Loucy (cell line): ENCODE results near the gene LINC01488.

ENCODE experiments used
- H2AFZ ChIP-seq: fragments of 200-600 bp; sonication (generic); 2 replicates; pipeline ENCODE4 v1.6.0; 2016; ENCODE audit warnings: antibody characterized with exemption, mild to moderate bottlenecking, low read length, moderate library complexity
- H3F3A ChIP-seq: fragments of 200-600 bp; 2 replicates; pipeline ENCODE4 v1.6.0; 2016; ENCODE audit warnings: antibody characterized with exemption, low read depth, mild to moderate bottlenecking
- H3K27me3 ChIP-seq: fragments of 200-600 bp; sonication (generic); 2 replicates; pipeline ENCODE4 v1.6.1; 2014; ENCODE audit warnings: low read length, mild to moderate bottlenecking; ENCODE audit not compliant: insufficient read depth, poor library complexity, severe bottlenecking
- H3K36me3 ChIP-seq: fragments of 200-600 bp; sonication (generic); 2 replicates; pipeline ENCODE4 v1.6.1; 2016; ENCODE audit warnings: low read length; ENCODE audit not compliant: insufficient read depth
- H3K4me1 ChIP-seq: fragments of 200-600 bp; sonication (generic); 2 replicates; pipeline ENCODE4 v1.5.1; 2014; ENCODE audit warnings: low read length, mild to moderate bottlenecking; ENCODE audit not compliant: insufficient read depth, poor library complexity, severe bottlenecking
- H3K4me2 ChIP-seq: fragments of 200-600 bp; sonication (generic); 2 replicates; pipeline ENCODE4 v1.6.0; 2014; ENCODE audit warnings: antibody characterized with exemption, low read length, low read depth, mild to moderate bottlenecking; ENCODE audit not compliant: poor library complexity, severe bottlenecking
- H3K4me3 ChIP-seq: fragments of 200-600 bp; sonication (generic); 2 replicates; pipeline ENCODE4 v1.5.1; 2014; ENCODE audit warnings: low read length, mild to moderate bottlenecking, mixed read lengths; ENCODE audit not compliant: poor library complexity, severe bottlenecking
- H3K79me2 ChIP-seq: fragments of 200-600 bp; sonication (generic); 2 replicates; pipeline ENCODE4 v1.6.1; 2014; ENCODE audit warnings: low read length; ENCODE audit not compliant: insufficient read depth
- H3K9ac ChIP-seq: fragments of 200-600 bp; sonication (generic); 2 replicates; pipeline ENCODE4 v1.6.0; 2014; ENCODE audit warnings: mild to moderate bottlenecking, low read depth, low read length, moderate library complexity; ENCODE audit not compliant: poor library complexity, severe bottlenecking
- H3K9me2 ChIP-seq: fragments of 200-600 bp; sonication (generic); replicated peaks from 2 replicates; pipeline ENCODE4 v1.6.1; 2016; ENCODE audit warnings: low read depth, low read length, mixed read lengths
- H3K9me3 ChIP-seq: fragments of 200-600 bp; sonication (generic); 2 replicates; pipeline ENCODE4 v1.6.1; 2014; ENCODE audit warnings: mild to moderate bottlenecking, antibody characterized with exemption, low read length, low read depth; ENCODE audit not compliant: insufficient read depth
- H4K20me1 ChIP-seq: fragments of 200-600 bp; sonication (generic); 2 replicates; pipeline ENCODE4 v1.6.0; 2014; ENCODE audit warnings: antibody characterized with exemption, low read length, mild to moderate bottlenecking; ENCODE audit not compliant: insufficient read depth, poor library complexity, severe bottlenecking
- EZH2phosphoT487 ChIP-seq: fragments of 200-600 bp; IDR thresholded peaks from 2 replicates; pipeline ENCODE4 v1.6.1; 2018; ENCODE audit warnings: antibody characterized with exemption, mild to moderate bottlenecking, moderate library complexity, borderline replicate concordance
- TF ChIP-seq, protein P1 (sequence below): fragments of 200-600 bp; sonication (generic); conservative IDR thresholded peaks from 2 replicates; pipeline ENCODE4 v1.5.1; 2014; ENCODE audit warnings: mild to moderate bottlenecking, antibody characterized with exemption, low read length

LINC01488 gene

DNA sequence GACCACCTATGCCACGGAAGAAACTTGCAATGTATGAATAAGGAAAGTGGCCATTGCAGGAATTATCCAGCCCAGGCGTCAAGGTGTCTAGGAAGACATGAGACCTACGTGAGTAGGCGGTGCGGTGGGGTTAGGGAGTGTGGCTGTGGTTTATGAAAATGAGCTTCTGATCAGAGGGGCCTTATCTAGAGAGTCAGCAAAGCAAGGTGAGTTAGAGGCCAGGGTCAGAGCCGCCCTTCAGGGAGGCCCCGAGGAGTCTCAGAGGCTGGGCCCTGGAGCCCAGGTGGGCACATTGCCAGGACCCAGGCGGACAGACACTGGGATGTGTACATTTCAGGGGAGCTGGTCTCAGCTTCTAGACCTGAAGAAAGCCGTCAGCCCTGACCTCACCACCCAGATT lies 13.8 kb upstream of the LINC01488 start:
- Histone ChIP-seq H3K9ac (no peak overlapping the region), H3F3A (no peaks in the 10 kb centered on the region), H4K20me1 (no peaks in the 10 kb centered on the region), H3K4me3 (no peak overlapping the region), H2AFZ (no peak overlapping the region), H3K4me2 (no peak overlapping the region), H3K9me3 (no peaks in the 10 kb centered on the region), H3K4me1 (no peaks in the 10 kb centered on the region), H3K27me3 (no peaks in the 10 kb centered on the region), H3K9me2 (no peaks in the 10 kb centered on the region), H3K79me2 (no peaks in the 10 kb centered on the region), H3K36me3 (no peaks in the 10 kb centered on the region)
- TF ChIP-seq EZH2phosphoT487: no peak
- TF ChIP-seq, protein P1, sequence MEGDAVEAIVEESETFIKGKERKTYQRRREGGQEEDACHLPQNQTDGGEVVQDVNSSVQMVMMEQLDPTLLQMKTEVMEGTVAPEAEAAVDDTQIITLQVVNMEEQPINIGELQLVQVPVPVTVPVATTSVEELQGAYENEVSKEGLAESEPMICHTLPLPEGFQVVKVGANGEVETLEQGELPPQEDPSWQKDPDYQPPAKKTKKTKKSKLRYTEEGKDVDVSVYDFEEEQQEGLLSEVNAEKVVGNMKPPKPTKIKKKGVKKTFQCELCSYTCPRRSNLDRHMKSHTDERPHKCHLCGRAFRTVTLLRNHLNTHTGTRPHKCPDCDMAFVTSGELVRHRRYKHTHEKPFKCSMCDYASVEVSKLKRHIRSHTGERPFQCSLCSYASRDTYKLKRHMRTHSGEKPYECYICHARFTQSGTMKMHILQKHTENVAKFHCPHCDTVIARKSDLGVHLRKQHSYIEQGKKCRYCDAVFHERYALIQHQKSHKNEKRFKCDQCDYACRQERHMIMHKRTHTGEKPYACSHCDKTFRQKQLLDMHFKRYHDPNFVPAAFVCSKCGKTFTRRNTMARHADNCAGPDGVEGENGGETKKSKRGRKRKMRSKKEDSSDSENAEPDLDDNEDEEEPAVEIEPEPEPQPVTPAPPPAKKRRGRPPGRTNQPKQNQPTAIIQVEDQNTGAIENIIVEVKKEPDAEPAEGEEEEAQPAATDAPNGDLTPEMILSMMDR: no peak

DNA sequence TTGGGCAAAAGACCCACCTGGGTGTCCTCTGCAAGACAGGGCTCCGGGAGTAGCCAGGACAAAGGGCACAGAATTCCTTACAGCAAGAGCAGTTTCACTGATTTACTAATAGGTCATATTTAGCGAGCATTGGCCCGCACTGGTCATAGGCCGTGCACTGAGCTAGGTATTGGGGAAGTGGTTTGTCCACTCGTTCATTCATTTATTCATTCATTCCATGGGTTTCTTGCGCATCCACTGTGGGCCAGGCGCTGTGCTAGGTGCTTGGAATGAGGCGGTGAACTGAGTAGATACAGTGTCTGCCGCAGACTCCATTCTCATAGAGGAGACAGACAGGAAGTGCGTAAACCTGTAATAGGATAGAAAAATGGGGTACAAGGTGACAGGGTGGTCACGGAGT lies 13.2 kb upstream of the LINC01488 start:
- H3F3A ChIP-seq: no peaks in the 10 kb centered on the region
- TF ChIP-seq EZH2phosphoT487: no peak
- TF ChIP-seq, protein P1: no peak
- H3K4me3 ChIP-seq: no peak overlapping the region
- H3K4me2 ChIP-seq: no peak overlapping the region
- H3K9ac ChIP-seq: no peak overlapping the region
- no peaks in the 10 kb centered on the region for H3K9me3 ChIP-seq
- no peaks in the 10 kb centered on the region for H3K27me3 ChIP-seq
- no peaks in the 10 kb centered on the region for H4K20me1 ChIP-seq
- no peaks in the 10 kb centered on the region for H3K4me1 ChIP-seq
- no peak overlapping the region for H2AFZ ChIP-seq
- no peaks in the 10 kb centered on the region for H3K36me3 ChIP-seq
- no peaks in the 10 kb centered on the region for H3K79me2 ChIP-seq
- no peaks in the 10 kb centered on the region for H3K9me2 ChIP-seq

DNA sequence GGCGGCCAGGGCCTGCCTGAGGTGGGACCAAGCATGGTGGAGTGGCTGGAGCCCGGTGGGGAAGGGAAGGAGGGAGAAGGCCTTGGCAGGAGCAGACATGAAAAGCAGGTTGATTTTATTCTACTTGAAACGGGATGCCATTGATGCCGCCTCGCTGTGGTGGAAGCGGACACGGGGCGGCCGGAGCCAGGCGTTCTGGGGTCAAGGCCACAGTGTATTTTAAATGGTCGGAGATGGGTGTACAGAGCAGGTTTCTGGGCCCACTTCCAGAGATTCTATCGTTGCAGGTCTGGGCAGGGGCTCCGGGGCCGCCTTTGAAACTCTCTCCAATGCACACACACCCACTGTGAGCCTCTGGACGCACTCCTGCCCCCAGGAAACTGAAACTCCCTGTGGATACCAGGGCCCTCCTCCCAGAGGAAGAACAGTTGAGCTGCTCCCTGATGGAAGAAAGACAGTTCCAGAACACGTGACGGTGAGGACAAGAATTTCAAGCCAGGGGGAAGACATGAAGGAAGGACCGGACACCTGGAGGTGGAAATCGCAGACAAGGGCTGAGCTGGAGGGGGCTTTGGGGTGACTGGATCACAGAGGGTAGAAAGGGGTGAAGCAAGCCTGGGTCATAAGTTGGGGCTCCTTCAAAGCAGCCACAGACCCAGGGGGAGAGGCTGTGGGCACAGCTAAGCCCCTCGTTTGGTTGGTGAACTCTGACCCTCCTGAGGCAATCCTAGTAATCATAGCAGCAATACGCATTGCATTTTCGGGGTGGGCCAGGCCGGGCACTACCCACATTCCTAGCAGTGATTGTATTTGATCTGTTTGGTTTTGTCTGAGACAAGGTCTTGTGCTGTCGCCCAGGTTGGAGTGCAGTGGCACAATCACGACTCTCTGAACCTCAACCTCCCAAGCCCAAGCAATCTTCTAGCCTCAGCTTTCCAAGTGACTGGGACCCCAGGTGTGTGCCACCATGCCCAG lies 12.3 kb upstream of the LINC01488 start:
- Histone ChIP-seq H3K9me2 (no peaks in the 10 kb centered on the region), H3F3A (no peaks in the 10 kb centered on the region), H4K20me1 (no peaks in the 10 kb centered on the region), H3K36me3 (no peaks in the 10 kb centered on the region), H3K27me3 (no peaks in the 10 kb centered on the region), H3K4me3 (no peak overlapping the region), H3K4me2 (no peak overlapping the region), H3K9ac (no peak overlapping the region), H3K4me1 (no peaks in the 10 kb centered on the region), H3K9me3 (no peaks in the 10 kb centered on the region), H3K79me2 (no peaks in the 10 kb centered on the region), H2AFZ (no peak overlapping the region)
- no peak for TF ChIP-seq EZH2phosphoT487
- TF ChIP-seq, protein P1: no peak
